HCT116 (cell line): ENCODE results near the gene ZBTB21. TPM values are rescaled to one million over a fixed set of nuclear protein-coding genes. Genes with fewer than 3 reads are reported as not detected.

Experiments used
- ATAC-seq: fragments of 200-7000 bp; cut with Tn5 transposase; 2 replicates; pipeline ENCODE4 v1.9.1; 2020; ENCODE audit warnings: mild to moderate bottlenecking, moderate library complexity
- BruUV-seq: library from RNA; stranded (reverse); fragments of 400-500 nt; replicated peaks from 2 replicates; lab custom pipeline; 2021; lab: Mats Ljungman, UMichigan
- CTCF ChIA-PET: fragments of 300-600 bp; sonication (Branson Sonifier 250); formaldehyde crosslinking; loops from one replicate; lab custom pipeline; 2021; ENCODE audit warnings: antibody characterized with exemption; lab: Charles Lee
- POLR2A ChIA-PET: fragments of 300-600, 350-600 bp; sonication (Branson Sonifier 250); formaldehyde crosslinking; loops from one replicate; lab custom pipeline; 2021; ENCODE audit warnings: antibody characterized with exemption; lab: Charles Lee
- RAD21 ChIA-PET, 2 experiments: fragments of 300-600 bp; sonication (Branson Sonifier 250); formaldehyde crosslinking; loops; one replicate each; lab custom pipeline; 2023; ENCODE audit warnings: low total read pairs in 2 of 2; ENCODE audit not compliant: uncharacterized antibody in 2 of 2, unreplicated experiment in 2 of 2, low non-redundant PET in 1 of 2; lab: Charles Lee
- DNase-seq: peaks from one replicate; pipeline ENCODE4 v3.0.0-alpha.2; 2010; ENCODE audit warnings: low read depth, low spot score
- H2AFZ ChIP-seq: fragments of 200-600 bp; shearing (Covaris generic), sonication (generic); 2 replicates; pipeline ENCODE4 v1.6.1; 2017; ENCODE audit warnings: low read depth, mixed run types, mixed read lengths, antibody characterized with exemption, low read length; ENCODE audit not compliant: poor library complexity, severe bottlenecking
- H3K27ac ChIP-seq: 2 replicates; pipeline ENCODE4 v1.5.1; 2012; ENCODE audit warnings: low read depth, low read length
- H3K27me3 ChIP-seq: fragments of 200-600 bp; sonication (generic); 2 replicates; pipeline ENCODE4 v1.6.1; 2016; ENCODE audit warnings: mixed run types, low read length, mixed read lengths; ENCODE audit not compliant: insufficient read depth
- H3K36me3 ChIP-seq, 2 experiments: fragments of 200-500 bp in 1 of 2; fragments of 200-600 bp in 1 of 2; sonication (Bioruptor generic) in 1 of 2; sonication (generic) in 1 of 2; 2 replicates each; pipeline versions ENCODE4 v1.5.1 to v1.6.1; 2014 to 2016; ENCODE audit warnings: low read length in 2 of 2, inconsistent platforms in 1 of 2, mixed read lengths in 1 of 2, mixed run types in 1 of 2; ENCODE audit not compliant: insufficient read depth in 2 of 2, control insufficient read depth in 1 of 2
- H3K4me1 ChIP-seq, 2 experiments: fragments of 200-600 bp in 1 of 2; sonication (generic) in 1 of 2; 2 replicates each; pipeline versions ENCODE4 v1.5.1 to v1.6.1; 2012 to 2017; ENCODE audit warnings: low read length in 2 of 2, inconsistent platforms in 1 of 2, mild to moderate bottlenecking in 1 of 2, mixed read lengths in 1 of 2, mixed run types in 1 of 2, moderate library complexity in 1 of 2; ENCODE audit not compliant: insufficient read depth in 2 of 2, control insufficient read depth in 1 of 2
- H3K4me2 ChIP-seq: fragments of 200-600 bp; sonication (generic); 2 replicates; pipeline ENCODE4 v1.6.1; 2017; ENCODE audit warnings: mixed run types, low read length, mixed read lengths
- H3K4me3 ChIP-seq, 2 experiments: fragments of 200-600 bp in 1 of 2; sonication (generic) in 1 of 2; replicated peaks in 1 of 2; 2 replicates each; pipeline ENCODE4 v1.5.1; 2011 to 2016; ENCODE audit warnings: low read length in 2 of 2, control low read depth in 1 of 2, low read depth in 1 of 2, mild to moderate bottlenecking in 1 of 2, mixed read lengths in 1 of 2, mixed run types in 1 of 2
- H3K79me2 ChIP-seq: fragments of 200-600 bp; sonication (generic); 2 replicates; pipeline ENCODE4 v1.6.1; 2017; ENCODE audit warnings: mild to moderate bottlenecking, mixed run types, low read length, moderate library complexity, mixed read lengths; ENCODE audit not compliant: insufficient read depth
- H3K9ac ChIP-seq: fragments of 200-600 bp; sonication (generic); 2 replicates; pipeline ENCODE4 v1.6.1; 2016; ENCODE audit warnings: low read length, mixed read lengths
- H3K9me2 ChIP-seq: fragments of 200-600 bp; sonication (generic), shearing (Covaris generic); 2 replicates; pipeline ENCODE4 v1.6.1; 2017; ENCODE audit warnings: mixed run types, mild to moderate bottlenecking, moderate library complexity; ENCODE audit not compliant: insufficient read depth
- H3K9me3 ChIP-seq, 2 experiments: fragments of 200-500 bp in 1 of 2; fragments of 200-600 bp in 1 of 2; sonication (Bioruptor generic) in 1 of 2; sonication (generic) in 1 of 2; 2 replicates each; pipeline ENCODE4 v1.6.1; 2014 to 2017; ENCODE audit warnings: low read length in 2 of 2, mixed read lengths in 2 of 2, inconsistent platforms in 1 of 2, low read depth in 1 of 2, mild to moderate bottlenecking in 1 of 2, mixed run types in 1 of 2, moderate library complexity in 1 of 2; ENCODE audit not compliant: control insufficient read depth in 1 of 2, insufficient read depth in 1 of 2
- H4K20me1 ChIP-seq: fragments of 200-600 bp; sonication (generic), shearing (Covaris generic); 2 replicates; pipeline ENCODE4 v1.6.1; 2017; ENCODE audit warnings: mixed run types, mild to moderate bottlenecking, moderate library complexity; ENCODE audit not compliant: insufficient read depth
- CTCF ChIP-seq, 3 experiments: fragments of 200-600 bp in 1 of 3; sonication (generic) in 1 of 3; IDR thresholded peaks in 2 of 3; conservative IDR thresholded peaks in 1 of 3; 2 replicates each; pipeline ENCODE4 v1.5.1; 2012 to 2017; ENCODE audit warnings: low read depth in 2 of 3, low read length in 2 of 3, antibody characterized with exemption in 1 of 3, borderline replicate concordance in 1 of 3, control low read depth in 1 of 3, mild to moderate bottlenecking in 1 of 3, mixed read lengths in 1 of 3, mixed run types in 1 of 3, moderate library complexity in 1 of 3; ENCODE audit not compliant: insufficient read depth in 1 of 3
- ELF1 ChIP-seq: IDR thresholded peaks from 2 replicates; pipeline ENCODE4 v1.6.1; 2012; ENCODE audit warnings: low read depth, borderline replicate concordance
- FOSL1 ChIP-seq: IDR thresholded peaks from 2 replicates; pipeline ENCODE4 v1.6.1; 2012; ENCODE audit warnings: low read depth
- JUND ChIP-seq: IDR thresholded peaks from 2 replicates; pipeline ENCODE4 v1.6.1; 2012
- MAX ChIP-seq: IDR thresholded peaks from 2 replicates; pipeline ENCODE4 v1.6.1; 2012
- POLR2A ChIP-seq: IDR thresholded peaks from 2 replicates; pipeline ENCODE4 v1.7.0; 2011; ENCODE audit warnings: borderline replicate concordance; ENCODE audit not compliant: insufficient read depth, insufficient read length; ENCODE audit errors: extremely low read depth
- SP1 ChIP-seq: IDR thresholded peaks from 2 replicates; pipeline ENCODE4 v1.6.1; 2012; ENCODE audit warnings: low read depth
- YY1 ChIP-seq: IDR thresholded peaks from 2 replicates; pipeline ENCODE4 v1.6.1; 2011; ENCODE audit warnings: low read length, low read depth, moderate library complexity, mild to moderate bottlenecking; ENCODE audit not compliant: insufficient replicate concordance; ENCODE audit errors: extremely low read depth
- ZFX ChIP-seq: fragments of 450-650 bp; IDR thresholded peaks from 2 replicates; pipeline ENCODE4 v1.6.1; 2017
- ZNF274 ChIP-seq: fragments of 200-500 bp; sonication (Bioruptor generic); IDR thresholded peaks from 2 replicates; pipeline ENCODE4 v1.6.1; 2014; ENCODE audit warnings: mild to moderate bottlenecking, low read depth, low read length, inconsistent platforms
- intact Hi-C: fragments of 100-400 bp; cut with micrococcal nuclease; formaldehyde crosslinking; loops from 2 replicates; pipeline ENCODE4 v1.10.0; 2022
- total RNA-seq: library from RNA; stranded (reverse); gene quantifications from one replicate; pipeline ENCODE4 v1.2.1, GENCODE V29; 2021; ENCODE audit not compliant: unreplicated experiment

ZBTB21 gene
- total RNA-seq, 1 experiment from 2014 or later, result 28.7 TPM

GRCh38 chr21:41940431-41940830 lies 69.7 kb downstream of the ZBTB21 start (continued):
- TF ChIP-seq FOSL1 (no peak), POLR2A (no peak), ELF1 (no peak), SP1 (no peak), ZFX (no peak), MAX (no peak), YY1 (no peak), CTCF (IDR thresholded peaks at IDR 0.05 in 2 of 3, conservative IDR thresholded peaks at IDR 0.05 in 1 of 3; ENCODE audit: borderline replicate concordance in 1 of 3, insufficient read depth in 1 of 3, low read depth in 2 of 3, low read length in 2 of 3) (no peak), JUND (no peak), ZNF274 (no peak)

- CTCF ChIA-PET, result no interaction called here
- Histone ChIP-seq H3K27ac (no peak overlapping the region), H3K27me3 (no peaks in the 10 kb centered on the region), H3K4me1 (peaks cover 3% of the 10 kb centered on the region in 2 experiments), H3K79me2 (peaks cover 26% of the 10 kb centered on the region; the same call in 1 of the 2 replicates), H3K9me2 (no peaks in the 10 kb centered on the region), H3K36me3 (no peaks in the 10 kb centered on the region; a peak in 2 of 4 replicates), H3K4me3 (no peak overlapping the region), H2AFZ (no peak overlapping the region), H3K9ac (no peak overlapping the region), H3K4me2 (no peak overlapping the region), H3K9me3 (no peaks in the 10 kb centered on the region), H4K20me1 (no peaks in the 10 kb centered on the region)
- ATAC-seq (no peak), DNase-seq (no peak)
- RAD21 ChIA-PET, result no interaction called here
- BruUV-seq, result no TSS peak
- no peak for TF ChIP-seq SP1
- intact Hi-C loops, result no loop called here
- POLR2A ChIA-PET, result no interaction called here
These were observed 70.8 kb downstream of the ZBTB21 start for GRCh38 chr21:41939391-41939790.

Other genes starting within 250 kb of the ZBTB21 start
- 9.9 TPM for gene RIPK4, start 243.3 kb downstream of the ZBTB21 start, total RNA-seq
- 9.8 TPM for gene PRDM15, start 131.0 kb downstream of the ZBTB21 start, total RNA-seq
- gene C2CD2, start 56.3 kb downstream of the ZBTB21 start, total RNA-seq, result 22.0 TPM
- gene UMODL1, start 61.0 kb upstream of the ZBTB21 start, total RNA-seq, result not detected
- gene ABCG1, start 208.8 kb upstream of the ZBTB21 start, total RNA-seq, result 1.6 TPM